ENCODE measurements around the gene EEFSEC. TPM values are rescaled to one million over a fixed set of nuclear protein-coding genes. Genes with fewer than 3 reads are reported as not detected.
A peak's percentile ranks its signal among the peaks of the same experiment; 100 is the strongest.

Gene EEFSEC
- total RNA-seq, 1 experiment from 2014 or later, result 9.5 TPM

- no peak overlapping the region for H3K4me2 ChIP-seq (ENCODE audit: insufficient read depth, insufficient read length, low read length)
- H4K91ac ChIP-seq (ENCODE audit: insufficient read length, low read depth, low read length), result no peak overlapping the region
- no peak overlapping the region for H2BK20ac ChIP-seq (ENCODE audit: low read depth, low read length, poor library complexity, severe bottlenecking)
- no peak overlapping the region for H3K23ac ChIP-seq (ENCODE audit: insufficient read length, low read depth, low read length)
- Mint-ChIP-seq H3K27ac (peak overlapping the region in 2 of 3 experiments; percentile 52 to 70; a peak in 2 of 7 replicates), H3K27me3 (ENCODE audit: low read depth) (no peaks in the 10 kb centered on the region), H3K9me3 (no peaks in the 10 kb centered on the region), H3K4me1 (peaks cover 1 to 7% of the 10 kb centered on the region in 2 experiments), H3K36me3 (ENCODE audit: insufficient read depth in 1 of 3, low read depth in 3 of 3) (no peaks in the 10 kb centered on the region; a peak in 1 of 7 replicates), H3K4me3 (no peak overlapping the region)
- no peak overlapping the region for H3K9ac ChIP-seq (ENCODE audit: extremely low read depth, insufficient read length, low read length)
- no peak overlapping the region for H3K4ac ChIP-seq (ENCODE audit: low read depth, low read length)
- H2AFZ ChIP-seq (ENCODE audit: low read length), result no peak overlapping the region
- H4K20me1 ChIP-seq (ENCODE audit: control insufficient read depth, insufficient read depth, insufficient read length), result peaks cover 2% of the 10 kb centered on the region
- H2BK120ac ChIP-seq (ENCODE audit: low read depth, low read length, poor library complexity, severe bottlenecking), result no peak overlapping the region
- H3K4me1 ChIP-seq (ENCODE audit: insufficient read depth, low read length), result no peaks in the 10 kb centered on the region
- no peak overlapping the region for H3K27ac ChIP-seq (ENCODE audit: insufficient read length, low read depth, low read length)
- no peak overlapping the region for H4K8ac ChIP-seq (replicated peaks; ENCODE audit: insufficient read length, low read depth, low read length)
- H3K23me2 ChIP-seq (ENCODE audit: insufficient read length, low read depth, low read length, poor library complexity, severe bottlenecking), result no peaks in the 10 kb centered on the region
- H3K9me3 ChIP-seq (ENCODE audit: control insufficient read depth, low read depth, low read length), result no peaks in the 10 kb centered on the region
- no peaks in the 10 kb centered on the region for H3K79me2 ChIP-seq (ENCODE audit: insufficient read depth, low read length)
- no peaks in the 10 kb centered on the region for H3K27me3 ChIP-seq (ENCODE audit: insufficient read depth, low read length)
- DNase-seq, result peak; percentile 18
- H4K5ac ChIP-seq (ENCODE audit: insufficient read length, low read depth, low read length), result no peak overlapping the region
- WGBS (ENCODE audit: extremely low coverage, insufficient read length, low lambda C conversion rate), result no CpG with 5 or more reads among the region's 8 CpGs
- H3K79me1 ChIP-seq (ENCODE audit: insufficient read depth, low read depth, low read length, poor library complexity, severe bottlenecking), result no peaks in the 10 kb centered on the region
- TF ChIP-seq CTCF (conservative IDR thresholded peaks at IDR 0.05), result no peak
- no peak overlapping the region for H3K18ac ChIP-seq (ENCODE audit: insufficient read length, low read depth, low read length)
- H2BK15ac ChIP-seq (ENCODE audit: low read depth, low read length), result no peak overlapping the region
- no peak overlapping the region for H2AK5ac ChIP-seq (ENCODE audit: insufficient read length, low read length)
- H2BK5ac ChIP-seq (ENCODE audit: insufficient read length, low read length), result no peak overlapping the region
- H3K14ac ChIP-seq (ENCODE audit: insufficient read depth, low read length), result no peak overlapping the region
- no peak overlapping the region for H3T11ph ChIP-seq (ENCODE audit: low read length)
- no peak overlapping the region for H2BK12ac ChIP-seq (ENCODE audit: insufficient read length, low read depth, low read length)
- no peak overlapping the region for H3K56ac ChIP-seq (ENCODE audit: insufficient read length, low read depth, low read length)
Observed at GRCh38 chr3:128324911-128325592, 171.8 kb downstream of the EEFSEC start.
